Fibroblast of skin of left biceps (primary cell): ENCODE measurements around the gene TTBK1.

Source experiments
- DNase-seq, 2 experiments: peaks; one replicate each; pipeline ENCODE4 v3.0.0-alpha.2; 2013; ENCODE audit warnings: low read depth in 2 of 2

Gene TTBK1

GRCh38 chr6:43242908-43243663 lies at the start of gene TTBK1:
TTBK1 (plus strand) TSS chr6:43243481; CDS start chr6:43246661, 3,180 bp downstream.
- no peak for DNase-seq

- DNase-seq: no peak
Measured at GRCh38 chr6:43193929-43194328, 49.4 kb upstream of the TTBK1 start.

GRCh38 chr6:43196337-43196736 lies 46.9 kb upstream of the TTBK1 start:
- no peak for DNase-seq

GRCh38 chr6:43199912-43200311 lies 43.4 kb upstream of the TTBK1 start:
- no peak for DNase-seq

GRCh38 chr6:43200541-43200940 lies 42.7 kb upstream of the TTBK1 start:
- no peak for DNase-seq

GRCh38 chr6:43202451-43202850 lies 40.8 kb upstream of the TTBK1 start:
- no peak for DNase-seq

- no peak for DNase-seq
Measured at GRCh38 chr6:43203029-43203717, 40.1 kb upstream of the TTBK1 start.

- no peak for DNase-seq
Measured at GRCh38 chr6:43203718-43204095, 39.6 kb upstream of the TTBK1 start.

- DNase-seq: no peak
Measured at GRCh38 chr6:43204271-43205105, 38.8 kb upstream of the TTBK1 start.

- no peak for DNase-seq
Measured at GRCh38 chr6:43205849-43206248, 37.4 kb upstream of the TTBK1 start.

GRCh38 chr6:43207286-43207685 lies 36.0 kb upstream of the TTBK1 start:
- DNase-seq: no peak

- DNase-seq: no peak
Measured at GRCh38 chr6:43211955-43212354, 31.3 kb upstream of the TTBK1 start.

- no peak for DNase-seq
Measured at GRCh38 chr6:43213431-43213830, 29.9 kb upstream of the TTBK1 start.

- no peak for DNase-seq
Measured at GRCh38 chr6:43215066-43215465, 28.2 kb upstream of the TTBK1 start.

GRCh38 chr6:43216200-43216599 lies 27.1 kb upstream of the TTBK1 start:
- no peak for DNase-seq

GRCh38 chr6:43217351-43217750 lies 25.9 kb upstream of the TTBK1 start:
- no peak for DNase-seq

- DNase-seq: no peak
Measured at GRCh38 chr6:43219119-43219518, 24.2 kb upstream of the TTBK1 start.

- DNase-seq: no peak
Measured at GRCh38 chr6:43219814-43220213, 23.5 kb upstream of the TTBK1 start.

GRCh38 chr6:43220439-43220951 lies 22.8 kb upstream of the TTBK1 start:
- DNase-seq: no peak

- no peak for DNase-seq
Measured at GRCh38 chr6:43221046-43221972, 22.0 kb upstream of the TTBK1 start.

GRCh38 chr6:43222418-43223059 lies 20.7 kb upstream of the TTBK1 start:
- DNase-seq: no peak
